IPS DF 6.9 (cell line): ENCODE results near the gene UFSP1.

Experiments used
- DNase-seq: peaks from one replicate; pipeline ENCODE4 v3.0.0-alpha.2; 2013; ENCODE audit warnings: low read depth, low spot score
- H3K27ac ChIP-seq: one replicate; pipeline ENCODE4 v1.5.1; 2013; ENCODE audit warnings: low read length, control low read depth
- H3K27me3 ChIP-seq: 2 replicates; pipeline ENCODE4 v1.6.1; 2013; ENCODE audit warnings: mild to moderate bottlenecking, low read length; ENCODE audit not compliant: control insufficient read depth, insufficient read depth
- H3K36me3 ChIP-seq: 2 replicates; pipeline ENCODE4 v1.6.1; 2013; ENCODE audit warnings: low read length; ENCODE audit not compliant: control insufficient read depth, insufficient read depth
- H3K4me1 ChIP-seq: 2 replicates; pipeline ENCODE4 v1.6.1; 2013; ENCODE audit warnings: low read length; ENCODE audit not compliant: control insufficient read depth, insufficient read depth
- H3K4me3 ChIP-seq: 2 replicates; pipeline ENCODE4 v1.5.1; 2013; ENCODE audit warnings: mild to moderate bottlenecking, low read length
- H3K9me3 ChIP-seq: 2 replicates; pipeline ENCODE4 v1.6.1; 2013; ENCODE audit warnings: low read length, inconsistent platforms; ENCODE audit not compliant: control insufficient read depth, insufficient read depth
- WGBS: extraction: QIAGEN DNeasy Blood & Tissue Kit; methylation state at CpG from one replicate; pipeline ENCODE4 v1.1.7; 2013; ENCODE audit warnings: mixed read lengths, missing lambda C conversion rate; ENCODE audit not compliant: insufficient read length, insufficient coverage; 5-methylcytosine and 5-hydroxymethylcytosine counted together

UFSP1 gene

DNA sequence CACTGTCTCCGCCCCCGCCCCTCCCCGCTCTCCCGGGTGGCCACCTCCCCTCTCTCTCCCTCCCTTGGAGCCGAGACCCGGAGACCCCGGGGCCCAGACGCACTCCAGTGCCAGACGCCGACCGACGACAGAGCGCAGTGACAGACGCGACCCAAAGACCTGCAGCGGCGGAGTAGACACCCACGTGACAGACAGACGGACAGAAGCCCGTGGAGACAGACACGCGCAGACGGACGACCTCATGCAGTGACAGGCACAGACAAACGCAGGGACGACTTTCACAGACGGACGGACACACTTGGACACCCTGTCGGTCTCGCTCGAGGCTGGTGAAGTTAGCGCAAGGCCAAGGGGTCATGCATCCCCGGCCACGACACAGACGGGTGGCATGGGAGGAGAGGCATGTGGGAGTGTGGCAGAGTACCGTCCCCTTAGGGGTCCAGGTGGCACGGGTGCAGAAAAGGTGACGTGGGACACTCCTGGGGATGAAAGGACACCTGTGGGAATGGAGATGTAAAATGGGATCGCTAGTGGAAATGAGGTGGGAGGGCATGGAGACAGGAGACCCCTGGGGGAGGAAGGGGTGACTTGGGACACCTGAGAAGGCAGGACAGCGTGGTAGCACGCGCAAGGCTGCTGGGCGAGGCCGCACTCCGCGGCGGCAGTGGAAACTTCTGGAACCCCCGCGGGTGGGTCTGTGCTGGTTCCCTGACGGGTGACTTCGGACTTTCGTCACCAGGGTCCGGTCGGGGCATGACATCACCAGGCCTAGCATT, 6.6 kb upstream of the UFSP1 start:
- no peak for DNase-seq
- Histone ChIP-seq H3K9me3 (no peaks in the 10 kb centered on the region), H3K4me1 (peaks cover 5% of the 10 kb centered on the region; the same call in 1 of the 2 replicates), H3K4me3 (peak overlapping the region; percentile 14; the same call in 1 of the 2 replicates), H3K36me3 (no peaks in the 10 kb centered on the region), H3K27me3 (peaks cover 8% of the 10 kb centered on the region), H3K27ac (no peak overlapping the region)
- no CpG with 5 or more reads among the region's 54 CpGs for WGBS

DNA sequence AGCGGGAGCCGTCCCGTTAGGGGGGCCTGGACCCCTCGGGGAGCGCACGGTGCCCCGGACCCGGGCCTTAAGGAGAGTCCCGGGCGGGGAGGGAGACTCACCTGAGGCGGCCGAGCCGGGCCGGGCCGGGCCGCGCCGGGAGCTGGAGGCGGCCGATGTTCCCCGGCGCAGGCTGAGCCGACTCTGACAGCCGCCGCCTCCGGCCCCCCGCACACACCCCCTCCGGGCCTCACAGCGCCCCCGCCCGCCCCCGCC, 6.1 kb upstream of the UFSP1 start, which contains the start of gene ACHE:
Gene ACHE, minus strand, starts transcription at position 188 of the 255 bp plus-strand sequence. CDS start 1,656 bp downstream, outside the sequence.
- Histone ChIP-seq H3K4me1 (peaks cover 5% of the 10 kb centered on the region; the same call in 1 of the 2 replicates), H3K36me3 (no peaks in the 10 kb centered on the region), H3K9me3 (no peaks in the 10 kb centered on the region), H3K4me3 (peak within 1 kb of the TSS; percentile 40; the same call in 1 of the 2 replicates), H3K27me3 (peaks cover 8% of the 10 kb centered on the region), H3K27ac (no peak within 1 kb of the TSS)
- no peak for DNase-seq
- WGBS = no CpG with 5 or more reads among the region's 32 CpGs

DNA sequence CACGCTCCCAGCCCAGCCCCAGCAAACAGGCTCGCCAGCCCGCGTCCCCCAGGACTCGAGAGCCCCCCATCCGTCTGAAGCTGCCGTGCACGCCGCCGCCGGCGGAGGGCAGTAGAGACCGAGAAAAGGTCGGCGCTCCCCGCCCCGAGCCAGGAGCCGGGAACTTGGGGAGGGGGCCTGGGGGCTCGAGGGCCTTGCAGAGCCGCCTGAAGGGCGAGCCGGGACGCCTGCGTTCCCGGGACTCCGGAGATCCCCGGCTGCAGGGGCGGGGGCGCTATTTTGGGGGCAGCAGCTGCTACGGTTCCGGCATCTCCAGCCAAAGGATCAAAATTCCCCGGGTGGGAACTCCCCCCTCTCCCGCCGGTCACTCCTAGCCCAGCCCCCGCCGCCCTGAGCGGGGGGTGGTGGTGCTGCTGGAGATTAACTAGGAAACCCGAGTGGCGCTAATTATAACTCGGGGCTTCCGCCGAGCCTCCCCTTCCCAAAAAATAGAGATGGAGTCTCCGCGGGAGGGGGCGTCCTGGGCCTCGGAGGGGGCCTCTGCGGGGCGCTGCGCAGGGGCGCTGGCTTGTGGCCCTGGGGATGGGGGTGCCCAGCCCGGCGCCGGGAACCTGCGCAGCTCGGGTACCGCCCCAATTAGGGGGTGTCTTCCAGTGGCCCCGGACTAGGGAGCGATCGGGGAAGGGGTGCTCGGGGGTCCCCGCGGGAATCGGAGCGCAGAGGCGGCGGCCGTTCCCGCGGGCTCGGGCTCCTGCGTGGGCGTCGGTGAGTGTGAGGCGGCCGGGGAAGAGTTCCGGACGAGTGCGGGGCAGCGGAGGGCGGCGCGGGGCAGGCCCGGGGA, 5.6 kb upstream of the UFSP1 start:
- no peak for DNase-seq

DNA sequence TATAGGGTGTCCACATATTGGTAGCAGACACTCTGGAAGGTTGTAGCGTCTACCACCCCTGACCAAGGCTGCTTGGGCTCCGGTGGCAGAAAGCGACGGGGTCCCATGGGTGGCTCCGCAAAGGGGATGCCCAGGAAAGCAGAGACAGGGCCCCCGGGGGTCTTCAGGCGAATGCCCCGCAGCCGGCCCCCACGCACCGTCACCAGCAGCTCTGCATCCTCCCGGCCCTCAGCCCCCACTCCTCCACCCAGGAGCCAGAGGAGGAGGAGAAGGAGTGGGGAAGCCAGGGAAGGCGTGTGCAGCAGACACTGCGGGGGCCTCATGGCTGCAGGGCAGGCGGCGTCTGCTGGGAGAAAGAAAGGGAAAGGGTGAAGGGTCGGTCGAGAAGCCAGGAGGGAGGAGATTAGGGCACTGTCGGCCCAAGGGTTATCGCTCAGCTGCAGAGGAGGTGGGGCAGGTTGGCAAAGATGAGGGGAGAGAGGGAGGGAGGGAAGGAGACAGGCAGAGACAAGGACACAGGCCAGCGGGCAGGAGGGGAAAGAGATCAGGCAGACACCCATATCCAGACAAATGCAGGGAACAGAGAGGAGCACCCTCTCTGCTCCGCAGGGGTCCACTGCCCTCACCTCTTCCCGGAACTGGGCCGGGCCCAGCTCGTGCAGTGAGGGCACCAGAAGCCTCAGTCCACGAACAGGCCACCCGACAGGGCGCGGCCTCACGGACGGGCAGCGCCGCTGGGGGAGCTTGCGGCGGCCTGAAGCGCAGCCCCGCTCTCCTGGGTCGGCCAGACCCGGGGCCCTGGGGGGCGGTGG, 4.6 kb upstream of the UFSP1 start:
- Histone ChIP-seq H3K4me3 (peak overlapping the region; percentile 10; the same call in 1 of the 2 replicates), H3K9me3 (no peaks in the 10 kb centered on the region), H3K27ac (no peak overlapping the region), H3K27me3 (peaks cover 8% of the 10 kb centered on the region), H3K36me3 (no peaks in the 10 kb centered on the region), H3K4me1 (peaks cover 5% of the 10 kb centered on the region; the same call in 1 of the 2 replicates)
- no CpG with 5 or more reads among the region's 40 CpGs for WGBS
- DNase-seq = no peak

More for the DNA sequence above, 5.6 kb upstream of the UFSP1 start:
- H3K9me3 ChIP-seq = no peaks in the 10 kb centered on the region
- peaks cover 5% of the 10 kb centered on the region; the same call in 1 of the 2 replicates for H3K4me1 ChIP-seq
- no peak overlapping the region for H3K27ac ChIP-seq
- WGBS = no CpG with 5 or more reads among the region's 83 CpGs
- H3K27me3 ChIP-seq = peaks cover 8% of the 10 kb centered on the region
- H3K4me3 ChIP-seq = peak overlapping the region; percentile 40; the same call in 1 of the 2 replicates
- H3K36me3 ChIP-seq = no peaks in the 10 kb centered on the region

DNA sequence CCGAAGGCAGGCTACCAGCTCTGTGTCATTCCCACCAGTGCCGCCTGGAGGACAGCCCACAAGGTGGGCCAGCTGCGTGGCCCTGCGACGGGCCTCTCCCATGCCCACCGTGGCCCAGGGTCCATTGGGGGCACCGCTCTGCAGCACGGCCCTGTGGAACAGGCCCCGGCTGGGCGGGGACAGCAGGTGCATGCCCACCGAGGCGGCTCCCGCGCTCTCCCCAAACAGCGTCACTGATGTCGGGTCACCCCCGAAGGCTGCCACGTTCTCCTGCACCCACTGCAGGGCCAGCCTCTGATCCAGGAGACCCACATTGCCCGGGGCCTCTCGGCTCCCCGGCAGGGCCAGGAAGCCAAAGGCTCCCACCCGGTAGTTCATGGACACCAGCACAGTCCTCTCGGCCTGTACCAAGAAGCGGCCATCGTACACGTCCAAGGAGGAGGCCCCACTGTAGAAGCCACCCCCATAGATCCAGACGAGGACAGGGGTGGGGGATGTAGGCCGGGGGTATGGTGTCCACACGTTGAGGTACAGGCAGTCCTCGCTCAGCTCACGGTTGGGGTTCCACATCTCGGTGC, 3.9 kb upstream of the UFSP1 start:
- H3K27ac ChIP-seq = no peak overlapping the region
- no CpG with 5 or more reads among the region's 32 CpGs for WGBS

DNA sequence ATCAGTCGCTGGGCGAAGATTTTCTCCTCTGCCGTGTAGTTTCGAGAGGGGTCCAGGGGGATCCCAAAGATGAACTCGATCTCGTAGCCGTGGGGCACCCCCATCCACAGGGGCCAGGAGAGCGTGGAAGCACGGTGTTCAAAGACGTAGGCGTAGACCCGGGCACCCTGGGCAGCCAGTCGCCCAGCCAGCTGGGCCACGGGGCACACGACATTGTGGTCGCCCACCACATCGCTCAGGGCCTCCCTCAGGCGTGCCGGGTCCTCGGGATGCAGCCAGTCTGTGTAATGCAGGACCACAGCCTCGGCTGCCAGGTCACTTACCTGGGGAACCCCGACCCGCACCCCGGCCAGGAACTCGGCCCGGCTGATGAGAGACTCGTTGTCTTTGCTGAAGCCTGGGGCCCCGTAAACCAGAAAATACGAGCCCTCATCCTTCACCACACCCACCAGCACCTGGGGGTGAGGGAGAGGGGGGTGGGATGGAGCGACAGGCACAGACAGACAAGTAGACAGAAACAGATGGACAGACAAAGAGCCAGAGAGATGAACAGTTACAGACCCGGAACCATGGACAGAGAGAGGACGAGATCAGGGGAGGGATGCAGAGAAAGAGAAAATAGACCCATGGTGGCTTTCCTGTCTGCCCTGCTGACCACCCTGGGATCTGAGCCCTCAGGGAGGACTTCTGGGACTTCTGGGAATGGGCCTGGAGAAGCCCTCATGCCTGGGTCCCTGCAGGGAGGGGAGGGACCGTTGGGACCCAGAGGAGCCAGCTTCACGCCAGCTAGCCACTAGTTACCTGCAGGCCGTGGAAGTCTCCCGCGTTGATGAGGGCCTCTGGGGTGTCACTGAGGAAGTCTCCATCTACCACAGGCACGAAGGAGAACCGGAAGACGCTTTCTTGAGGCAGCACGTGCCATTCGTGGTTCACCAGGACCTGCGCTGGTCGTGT, 3.1 kb upstream of the UFSP1 start:
- Histone ChIP-seq H3K4me3 (no peak overlapping the region), H3K36me3 (peaks cover 7% of the 10 kb centered on the region), H3K9me3 (no peaks in the 10 kb centered on the region), H3K4me1 (peaks cover 5% of the 10 kb centered on the region; the same call in 1 of the 2 replicates), H3K27ac (no peak overlapping the region), H3K27me3 (peaks cover 8% of the 10 kb centered on the region)
- no peak for DNase-seq
- WGBS = no CpG with 5 or more reads among the region's 44 CpGs

More for the DNA sequence above, 3.9 kb upstream of the UFSP1 start:
- Histone ChIP-seq H3K9me3 (no peaks in the 10 kb centered on the region), H3K4me1 (peaks cover 5% of the 10 kb centered on the region; the same call in 1 of the 2 replicates), H3K36me3 (no peaks in the 10 kb centered on the region; the same call in 1 of the 2 replicates), H3K4me3 (no peak overlapping the region), H3K27me3 (peaks cover 8% of the 10 kb centered on the region)
- DNase-seq = no peak

DNA sequence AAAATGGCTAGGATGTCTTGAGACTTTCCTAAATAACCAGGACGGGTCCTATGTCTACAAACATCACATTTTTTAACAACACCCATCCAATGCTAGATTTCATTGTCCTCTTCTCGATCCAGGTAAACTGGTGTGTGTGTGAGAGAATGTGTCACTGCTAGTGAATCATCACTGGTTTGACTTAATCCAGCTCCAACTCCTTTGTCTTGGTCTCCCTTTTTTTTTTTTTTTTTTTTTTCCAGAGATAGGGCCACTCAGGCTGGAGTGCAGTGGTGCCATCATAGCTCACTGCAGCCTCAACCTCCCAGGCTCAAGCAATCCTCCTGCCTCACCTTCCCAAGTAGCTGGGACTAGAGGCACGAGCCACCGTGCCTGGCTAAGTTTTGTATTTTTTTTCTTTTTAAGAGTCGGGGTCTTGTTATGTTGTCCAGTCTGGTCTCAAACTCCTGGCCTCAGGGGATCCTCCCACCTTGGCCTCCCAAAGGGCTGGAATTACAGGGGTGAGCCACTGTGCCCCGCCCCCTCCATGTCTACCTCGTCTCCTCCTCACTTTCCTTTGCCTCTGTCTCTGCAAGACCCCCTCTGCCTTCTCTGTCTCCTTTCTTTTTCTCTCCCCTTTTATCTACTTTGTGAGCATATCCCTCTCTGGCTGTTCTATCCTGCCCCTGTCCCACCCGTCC, 2.2 kb upstream of the UFSP1 start:
- peak overlapping the region; percentile 69; the same call in 1 of the 2 replicates for H3K4me3 ChIP-seq
- H3K4me1 ChIP-seq = peaks cover 7% of the 10 kb centered on the region
- no CpG with 5 or more reads among the region's 8 CpGs for WGBS
- peaks cover 15% of the 10 kb centered on the region for H3K36me3 ChIP-seq
- H3K27me3 ChIP-seq = peaks cover 8% of the 10 kb centered on the region
- no peaks in the 10 kb centered on the region for H3K9me3 ChIP-seq
- no peak overlapping the region for H3K27ac ChIP-seq
- no peak for DNase-seq

DNA sequence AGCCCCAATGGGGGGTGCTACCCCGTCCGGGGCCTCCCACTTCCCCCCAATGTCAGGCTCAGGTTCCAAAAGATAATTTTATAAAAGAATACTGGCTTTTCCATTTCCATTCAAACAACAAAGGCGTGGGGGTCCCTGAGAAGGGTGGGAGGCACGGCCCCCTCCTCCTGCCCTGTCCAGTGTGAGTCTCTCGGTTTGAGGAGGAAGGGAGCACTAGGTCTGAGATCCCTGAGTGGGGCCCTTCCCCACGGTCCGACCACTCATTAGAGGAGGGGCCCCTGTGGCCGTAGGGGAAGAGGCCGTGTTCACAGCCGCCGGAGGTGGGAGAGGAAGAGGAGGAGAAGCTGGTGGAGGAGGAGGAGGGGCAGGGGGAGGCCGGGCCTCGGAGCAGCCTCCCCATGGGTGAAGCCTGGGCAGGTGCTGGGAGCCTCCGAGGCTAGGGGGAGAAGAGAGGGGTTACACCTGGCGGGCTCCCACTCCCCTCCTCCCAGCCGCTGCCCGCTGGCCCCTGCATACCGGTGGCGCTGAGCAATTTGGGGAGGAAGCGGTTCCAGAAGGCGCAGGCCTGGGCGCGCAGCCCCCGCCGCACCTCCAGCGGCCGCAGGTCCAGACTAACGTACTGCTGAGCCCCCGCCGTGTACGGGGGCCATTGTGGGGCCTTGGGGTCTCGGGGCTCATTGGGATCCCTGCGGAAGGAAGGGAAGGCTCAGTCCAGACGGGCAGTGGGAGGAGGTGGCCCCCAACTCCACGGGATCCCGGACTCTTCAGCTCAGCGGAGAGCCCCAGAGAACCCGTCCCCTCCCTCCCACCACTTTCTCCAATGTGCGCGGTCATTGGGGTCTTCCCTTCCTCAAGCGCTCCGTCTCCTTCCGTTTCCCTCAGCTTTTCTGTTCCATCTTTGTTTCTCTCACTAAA, 1.4 kb upstream of the UFSP1 start:
- Histone ChIP-seq H3K27ac (no peak overlapping the region), H3K4me1 (peaks cover 2% of the 10 kb centered on the region), H3K4me3 (peak overlapping the region; percentile 69), H3K9me3 (no peaks in the 10 kb centered on the region), H3K27me3 (peaks cover under 1% of the 10 kb centered on the region), H3K36me3 (peaks cover 22% of the 10 kb centered on the region)
- WGBS = no CpG with 5 or more reads among the region's 43 CpGs
- no peak for DNase-seq
